ENCODE measurements around the gene KSR1. TPM values are rescaled to one million over a fixed set of nuclear protein-coding genes. Genes with fewer than 3 reads are reported as not detected.

Gene KSR1
- total and polyA plus RNA-seq, 11 donors: 6.1 to 31.1 (median 7.5) TPM

- TF ChIP-seq POLR2A (IDR thresholded peaks at IDR 0.05) (no peak), CTCF (IDR thresholded peaks at IDR 0.05) (no peak)
- no peaks in the 10 kb centered on the region for H3K9me3 ChIP-seq
- intact Hi-C loops (cut with DNase I): loop anchor here in 1 of 10 donors (10.0 kb wide), 1 partner anchor 104 kb away; the partner anchor contains the start of gene KSR1
- H3K27ac ChIP-seq: peak overlapping the region in 10 of 12 donors; percentile 59 to 88 (median 80)
- ATAC-seq (no peak), DNase-seq (no peak)
- H3K4me1 ChIP-seq: peaks cover 5 to 64% (median 33%) of the 10 kb centered on the region in 12 donors
- WGBS, 4 donors: 76 to 86% (median 77%) methylated on average over 12 of the region's 12 CpGs
- H3K4me3 ChIP-seq: peak overlapping the region in 8 of 12 donors; percentile 28 to 52 (median 40)
- H3K27me3 ChIP-seq: no peaks in the 10 kb centered on the region
- peaks cover 0 to 5% (median 0%) of the 10 kb centered on the region in 9 donors for H3K36me3 ChIP-seq
Observed at GRCh38 chr17:27558842-27559505, 102.7 kb downstream of the KSR1 start.

- Histone ChIP-seq H3K27ac (peak overlapping the region in 11 of 12 donors; percentile 62 to 88 (median 80)), H3K27me3 (no peaks in the 10 kb centered on the region), H3K4me3 (peak overlapping the region in 11 of 12 donors; percentile 12 to 52 (median 38)), H3K36me3 (peaks cover 0 to 5% (median 0%) of the 10 kb centered on the region in 9 donors), H3K4me1 (peaks cover 5 to 64% (median 25%) of the 10 kb centered on the region in 12 donors), H3K9me3 (no peaks in the 10 kb centered on the region)
- DNase-seq (peak; percentile 77 to 90 (median 83)), ATAC-seq (peak; percentile 82 to 96 (median 94))
- intact Hi-C loops (cut with DNase I): loop anchor here in 5 of 10 donors (2.0 to 10.0 kb wide), 3 partner anchors 41 to 105 kb away; partner anchors contain the start of gene KSR1 (in 3 of the 5)
- 28 to 49% (median 44%) methylated on average over 22 of the region's 22 CpGs for WGBS, 4 donors
- TF ChIP-seq CTCF (IDR thresholded peaks at IDR 0.05): peak in 5 of 12 donors; percentile 8 to 26 (median 19)
- TF ChIP-seq POLR2A (IDR thresholded peaks at IDR 0.05): no peak
Observed at GRCh38 chr17:27559506-27560481, 103.5 kb downstream of the KSR1 start.

GRCh38 chr17:27560668-27561067, 104.4 kb downstream of the KSR1 start:
- Histone ChIP-seq H3K27me3 (no peaks in the 10 kb centered on the region), H3K4me3 (peak overlapping the region in 10 of 12 donors; percentile 14 to 52 (median 39)), H3K4me1 (peaks cover 5 to 64% (median 22%) of the 10 kb centered on the region in 12 donors), H3K36me3 (peaks cover 0 to 5% (median 0%) of the 10 kb centered on the region in 9 donors), H3K9me3 (no peaks in the 10 kb centered on the region), H3K27ac (peak overlapping the region in 11 of 12 donors; percentile 62 to 88 (median 80))
- intact Hi-C loops (cut with DNase I): loop anchor here in 4 of 10 donors (2.0 to 10.0 kb wide), 3 partner anchors 40 to 106 kb away; partner anchors contain the start of gene KSR1 (in 2 of the 4)
- DNase-seq: peak in 1 of 5 donors; percentile 67
- TF ChIP-seq POLR2A (IDR thresholded peaks at IDR 0.05): no peak
- no peak for TF ChIP-seq CTCF (IDR thresholded peaks at IDR 0.05)
- ATAC-seq: peak; percentile 12 to 57 (median 36)
- WGBS, 4 donors: 51 to 66% (median 58%) methylated on average over 4 of the region's 4 CpGs
